GM21528 (cell line): ENCODE data around the gene OR52B6.
"Not testable (repeated sequence)": the region's sequence is repeated elsewhere in the genome, so short reads cannot be mapped to it uniquely, and the experiment has no call there.

Experiments used
- ATAC-seq: cut with Tn5 transposase; IDR thresholded peaks from one replicate; pipeline ENCODE4 v1.9.1; 2021; ENCODE audit warnings: mild to moderate bottlenecking, moderate library complexity; ENCODE audit not compliant: unreplicated experiment, low FRiP score

Gene OR52B6, protein sequence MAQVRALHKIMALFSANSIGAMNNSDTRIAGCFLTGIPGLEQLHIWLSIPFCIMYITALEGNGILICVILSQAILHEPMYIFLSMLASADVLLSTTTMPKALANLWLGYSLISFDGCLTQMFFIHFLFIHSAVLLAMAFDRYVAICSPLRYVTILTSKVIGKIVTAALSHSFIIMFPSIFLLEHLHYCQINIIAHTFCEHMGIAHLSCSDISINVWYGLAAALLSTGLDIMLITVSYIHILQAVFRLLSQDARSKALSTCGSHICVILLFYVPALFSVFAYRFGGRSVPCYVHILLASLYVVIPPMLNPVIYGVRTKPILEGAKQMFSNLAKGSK

DNA sequence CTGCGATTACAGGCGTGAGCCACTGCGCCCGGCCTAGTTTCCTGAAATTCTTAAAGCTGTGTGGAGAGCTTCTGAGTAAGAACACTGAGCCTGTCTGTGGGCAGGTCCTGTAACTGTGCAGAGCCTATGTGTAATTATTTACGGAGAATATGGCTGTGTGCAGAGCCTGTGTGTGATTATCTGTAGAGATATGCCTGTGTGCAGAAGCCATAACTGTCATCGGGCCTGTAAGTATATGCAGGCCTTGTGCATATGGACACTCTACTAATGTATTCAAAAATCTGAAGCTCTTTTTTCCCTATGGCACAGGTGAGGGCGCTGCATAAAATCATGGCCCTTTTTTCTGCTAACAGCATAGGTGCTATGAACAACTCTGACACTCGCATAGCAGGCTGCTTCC lies at the start of gene OR52B6:
Gene OR52B6, plus strand, starts transcription at position 301 of the 400 bp plus-strand sequence. Its CDS starts 0 bp downstream, at position 301.
- no peak for ATAC-seq

DNA sequence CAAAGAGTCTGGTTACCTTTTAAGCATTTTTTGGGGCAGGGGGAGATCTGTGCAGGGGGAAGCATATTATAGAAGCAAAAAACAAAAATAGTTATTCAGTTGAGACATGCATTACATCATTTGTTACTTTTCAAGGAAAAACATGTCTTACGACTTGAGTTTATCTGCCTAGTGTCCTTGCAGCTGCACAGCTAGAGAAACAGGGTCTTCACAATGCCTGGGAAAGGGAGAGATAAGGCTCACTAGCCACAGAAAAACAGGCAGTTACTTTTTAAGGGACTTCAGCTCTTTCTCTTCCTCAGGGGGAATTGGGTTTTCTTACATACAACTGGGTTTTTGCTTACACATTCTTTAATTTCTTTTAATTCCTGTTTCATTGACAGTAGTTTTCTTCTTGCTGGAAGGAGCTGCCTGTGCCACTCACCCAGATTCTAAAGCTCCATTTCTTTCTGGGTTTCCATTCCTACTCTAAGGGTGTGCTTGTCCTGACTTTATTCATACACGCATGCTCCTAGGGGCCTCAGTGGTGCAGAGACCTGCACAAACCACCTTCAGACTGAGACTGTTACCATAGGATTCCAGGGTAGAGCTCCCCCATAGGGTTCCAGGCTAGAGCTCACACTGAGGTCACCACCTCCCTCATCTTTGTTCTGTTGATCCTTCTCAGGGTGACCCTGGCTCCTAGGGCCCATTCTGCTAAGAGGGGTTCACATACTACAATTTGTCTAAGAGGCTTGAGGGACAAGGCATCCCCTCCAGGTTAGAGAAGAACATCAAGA lies 49.4 kb upstream of the OR52B6 start:
- ATAC-seq = no peak

DNA sequence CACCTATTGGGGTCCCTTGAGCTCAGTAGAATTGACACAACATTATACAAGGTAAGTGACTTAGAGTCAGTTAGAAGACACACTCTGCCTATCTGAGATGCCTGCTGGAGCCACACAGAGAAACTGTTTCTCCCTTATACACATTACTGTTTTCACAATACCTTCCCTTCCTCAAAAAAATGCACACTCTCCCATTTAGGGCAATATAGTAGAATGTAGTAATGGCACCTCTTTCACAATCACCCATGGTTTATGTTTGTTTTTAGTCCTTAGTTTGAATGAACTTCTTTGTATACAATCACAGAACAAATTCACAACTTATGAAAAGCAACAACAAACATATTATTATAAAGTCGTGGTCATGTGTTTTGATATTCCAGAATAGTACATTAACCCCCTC lies 46.6 kb upstream of the OR52B6 start:
- no peak for ATAC-seq

GRCh38 chr11:5536482-5536881 lies 44.2 kb upstream of the OR52B6 start:
- no peak for ATAC-seq

- no peak for ATAC-seq
Measured at GRCh38 chr11:5541427-5541826, 39.2 kb upstream of the OR52B6 start.

DNA sequence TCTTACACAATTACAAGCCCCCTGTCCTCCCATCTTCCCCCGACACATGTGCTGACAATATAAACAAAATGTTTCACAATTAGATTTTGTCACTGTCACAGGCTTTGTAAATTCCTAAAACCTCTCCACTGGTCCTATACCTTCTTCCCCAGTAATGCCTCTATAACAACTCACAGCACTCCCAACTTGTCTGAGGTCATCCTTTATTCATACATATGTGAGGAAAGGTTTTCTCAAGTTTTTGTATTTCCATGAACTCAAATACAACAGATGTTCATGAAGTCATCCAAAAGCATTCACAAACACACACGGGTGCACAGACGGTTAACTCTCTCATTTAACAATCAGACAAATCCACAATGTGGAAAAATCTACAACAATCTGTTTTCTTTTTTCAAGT lies 34.2 kb upstream of the OR52B6 start:
- no peak for ATAC-seq

GRCh38 chr11:5547982-5548381 lies 32.7 kb upstream of the OR52B6 start:
- peak; percentile 84 for ATAC-seq

DNA sequence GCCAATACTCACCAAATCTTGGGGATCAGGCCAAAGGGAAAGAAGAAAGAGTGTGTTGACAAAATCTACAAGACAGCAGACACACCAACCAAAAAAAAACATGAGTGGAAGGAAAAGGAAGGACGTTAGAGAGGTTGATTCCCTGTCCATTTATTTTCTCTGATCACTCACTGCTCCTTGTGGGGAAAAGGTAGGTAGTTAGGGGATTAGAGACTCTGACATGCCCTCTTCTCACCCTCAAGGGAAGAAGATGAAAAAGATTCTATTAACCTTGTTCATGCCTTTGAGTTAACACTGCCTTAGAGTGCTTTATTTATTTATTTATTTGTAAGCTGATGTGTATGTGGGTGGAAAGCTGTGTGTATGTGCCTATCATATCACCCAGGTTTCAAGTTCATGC lies 32.2 kb upstream of the OR52B6 start, which contains the start of gene OR52H1:
Gene OR52H1, minus strand, starts transcription at position 101 of the 400 bp plus-strand sequence. CDS start 3,035 bp downstream, outside the sequence.
- ATAC-seq = no peak

- no peak for ATAC-seq
Measured at GRCh38 chr11:5550440-5551095, 30.1 kb upstream of the OR52B6 start.

DNA sequence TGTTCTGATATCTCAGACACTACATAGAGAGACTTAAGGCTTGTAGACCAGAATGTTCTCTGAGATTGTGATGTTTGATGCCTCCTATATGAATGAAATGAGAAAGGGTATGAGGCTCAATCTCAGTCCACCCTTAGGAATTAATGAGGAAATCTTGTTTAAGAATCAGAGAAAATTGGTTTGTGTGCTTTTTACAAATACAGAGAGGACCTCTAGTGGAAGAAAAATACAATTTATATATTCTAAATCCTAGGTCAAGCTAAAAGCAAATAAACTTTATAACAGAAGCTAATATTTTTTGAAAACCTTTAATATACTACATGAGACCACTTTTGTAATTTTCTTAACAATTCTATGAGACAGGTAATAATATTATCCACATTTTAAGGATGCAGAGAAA lies 27.3 kb upstream of the OR52B6 start:
- no peak for ATAC-seq

DNA sequence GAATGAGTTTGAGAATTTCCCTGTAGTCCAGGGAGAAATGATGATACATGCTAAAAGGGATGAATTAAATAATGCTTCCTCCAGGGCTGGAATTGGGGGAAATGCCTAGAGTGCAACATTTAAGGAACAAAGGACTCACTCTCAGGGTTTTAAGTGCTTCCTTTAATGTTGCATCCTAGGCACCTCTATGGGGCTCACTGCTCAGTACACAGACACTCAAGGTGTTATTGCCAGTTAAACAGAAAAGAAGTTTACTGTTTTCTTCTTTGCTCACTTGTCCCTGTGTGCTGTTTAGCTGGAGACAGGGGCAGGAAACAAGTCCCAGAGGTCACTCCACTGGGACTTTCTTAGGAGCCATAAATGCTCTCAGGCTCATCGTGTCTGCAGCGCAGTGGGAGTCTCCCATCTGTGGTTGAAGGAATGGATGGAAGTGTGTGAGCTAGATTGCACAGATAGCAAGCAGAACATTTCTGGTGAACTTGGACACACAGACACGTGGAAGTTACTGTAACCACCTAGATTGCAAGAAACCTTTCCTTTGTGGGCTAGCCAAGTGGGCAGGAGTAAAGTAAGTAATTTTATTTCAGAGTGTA lies 24.0 kb upstream of the OR52B6 start:
- ATAC-seq = no peak

DNA sequence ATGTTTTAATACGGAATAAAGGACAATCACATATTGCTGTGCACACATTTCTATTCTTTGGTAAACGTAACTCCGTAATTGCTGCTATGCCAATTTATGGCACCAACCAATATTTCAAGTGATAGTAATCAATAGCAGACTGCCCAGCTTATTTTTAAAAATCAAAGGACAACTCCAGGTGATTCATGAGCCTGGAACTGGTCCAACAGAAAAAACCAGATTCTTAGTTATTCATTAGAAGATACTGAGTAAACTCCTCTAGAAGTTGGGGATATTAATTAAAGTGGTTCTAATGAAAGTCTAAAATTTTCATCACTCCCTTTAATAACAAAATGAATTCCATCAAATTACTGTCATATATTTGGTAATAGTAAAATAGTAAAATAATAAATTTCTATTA lies 22.9 kb upstream of the OR52B6 start:
- no peak for ATAC-seq

- no peak for ATAC-seq
Measured at GRCh38 chr11:5564259-5565019, 16.2 kb upstream of the OR52B6 start.

GRCh38 chr11:5574654-5575053 lies 6.0 kb upstream of the OR52B6 start:
- ATAC-seq = no peak

DNA sequence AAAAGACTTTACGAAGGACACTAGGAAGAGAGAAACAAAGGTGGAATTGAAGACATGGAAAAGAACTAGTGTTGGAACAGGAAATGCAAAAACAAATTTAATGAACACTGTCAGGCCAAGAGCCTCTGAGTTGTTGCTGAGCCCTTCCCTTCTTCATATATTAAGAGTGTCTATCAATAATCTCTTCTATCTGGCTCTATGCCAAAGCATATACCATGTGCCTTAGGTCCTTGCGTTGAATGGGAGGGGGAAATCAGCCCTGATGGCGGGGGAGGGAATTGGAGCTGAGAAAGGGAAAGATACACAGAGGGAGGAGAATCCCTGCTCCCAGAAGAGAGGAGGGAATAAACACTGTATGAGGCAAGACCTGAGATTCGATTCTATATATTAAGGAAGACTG lies 5.5 kb upstream of the OR52B6 start:
- ATAC-seq = no peak

GRCh38 chr11:5577101-5577500 lies 3.6 kb upstream of the OR52B6 start:
- no peak for ATAC-seq

DNA sequence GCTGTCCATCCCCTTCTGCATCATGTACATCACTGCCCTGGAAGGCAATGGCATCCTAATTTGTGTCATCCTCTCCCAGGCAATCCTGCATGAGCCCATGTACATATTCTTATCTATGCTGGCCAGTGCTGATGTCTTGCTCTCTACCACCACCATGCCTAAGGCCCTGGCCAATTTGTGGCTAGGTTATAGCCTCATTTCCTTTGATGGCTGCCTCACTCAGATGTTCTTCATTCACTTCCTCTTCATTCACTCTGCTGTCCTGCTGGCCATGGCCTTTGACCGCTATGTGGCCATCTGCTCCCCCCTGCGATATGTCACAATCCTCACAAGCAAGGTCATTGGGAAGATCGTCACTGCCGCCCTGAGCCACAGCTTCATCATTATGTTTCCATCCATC lies 337 bp downstream of the OR52B6 start:
- ATAC-seq = no peak

- ATAC-seq = not testable (repeated sequence)
Measured at GRCh38 chr11:5584458-5584857, 3.8 kb downstream of the OR52B6 start.

GRCh38 chr11:5589906-5590305 lies 9.2 kb downstream of the OR52B6 start:
- not testable (repeated sequence) for ATAC-seq

GRCh38 chr11:5591613-5592012 lies 10.9 kb downstream of the OR52B6 start:
- ATAC-seq = no peak
